HEK293T (cell line): ENCODE results near the gene RYR1.

Experiments
- ARNT ChIP-seq: fragments of 450-650 bp; IDR thresholded peaks from 2 replicates; pipeline ENCODE4 v1.6.1; 2017; ENCODE audit warnings: mild to moderate bottlenecking
- ELF4 ChIP-seq: fragments of 450-650 bp; IDR thresholded peaks from 2 replicates; pipeline ENCODE4 v1.6.1; 2017; ENCODE audit warnings: antibody characterized with exemption
- FOXA1 ChIP-seq: fragments of 450-650 bp; IDR thresholded peaks from 2 replicates; pipeline ENCODE4 v1.6.1; 2016; ENCODE audit warnings: mild to moderate bottlenecking
- FOXM1 ChIP-seq: fragments of 450-650 bp; IDR thresholded peaks from 2 replicates; pipeline ENCODE4 v1.6.1; 2017; ENCODE audit warnings: mild to moderate bottlenecking, borderline replicate concordance
- LEF1 ChIP-seq: fragments of 450-650 bp; IDR thresholded peaks from 2 replicates; pipeline ENCODE4 v1.6.1; 2017; ENCODE audit warnings: mild to moderate bottlenecking, borderline replicate concordance
- PKNOX1 ChIP-seq: fragments of 450-650 bp; IDR thresholded peaks from 2 replicates; pipeline ENCODE4 v1.6.1; 2016
- SP1 ChIP-seq: fragments of 450-650 bp; IDR thresholded peaks from 2 replicates; pipeline ENCODE4 v1.6.1; 2017
- SUZ12 ChIP-seq: fragments of 450-650 bp; IDR thresholded peaks from 2 replicates; pipeline ENCODE4 v1.6.1; 2016; ENCODE audit warnings: mild to moderate bottlenecking
- ZNF384 ChIP-seq: fragments of 450-650 bp; IDR thresholded peaks from 2 replicates; pipeline ENCODE4 v1.6.1; 2016

DNA sequence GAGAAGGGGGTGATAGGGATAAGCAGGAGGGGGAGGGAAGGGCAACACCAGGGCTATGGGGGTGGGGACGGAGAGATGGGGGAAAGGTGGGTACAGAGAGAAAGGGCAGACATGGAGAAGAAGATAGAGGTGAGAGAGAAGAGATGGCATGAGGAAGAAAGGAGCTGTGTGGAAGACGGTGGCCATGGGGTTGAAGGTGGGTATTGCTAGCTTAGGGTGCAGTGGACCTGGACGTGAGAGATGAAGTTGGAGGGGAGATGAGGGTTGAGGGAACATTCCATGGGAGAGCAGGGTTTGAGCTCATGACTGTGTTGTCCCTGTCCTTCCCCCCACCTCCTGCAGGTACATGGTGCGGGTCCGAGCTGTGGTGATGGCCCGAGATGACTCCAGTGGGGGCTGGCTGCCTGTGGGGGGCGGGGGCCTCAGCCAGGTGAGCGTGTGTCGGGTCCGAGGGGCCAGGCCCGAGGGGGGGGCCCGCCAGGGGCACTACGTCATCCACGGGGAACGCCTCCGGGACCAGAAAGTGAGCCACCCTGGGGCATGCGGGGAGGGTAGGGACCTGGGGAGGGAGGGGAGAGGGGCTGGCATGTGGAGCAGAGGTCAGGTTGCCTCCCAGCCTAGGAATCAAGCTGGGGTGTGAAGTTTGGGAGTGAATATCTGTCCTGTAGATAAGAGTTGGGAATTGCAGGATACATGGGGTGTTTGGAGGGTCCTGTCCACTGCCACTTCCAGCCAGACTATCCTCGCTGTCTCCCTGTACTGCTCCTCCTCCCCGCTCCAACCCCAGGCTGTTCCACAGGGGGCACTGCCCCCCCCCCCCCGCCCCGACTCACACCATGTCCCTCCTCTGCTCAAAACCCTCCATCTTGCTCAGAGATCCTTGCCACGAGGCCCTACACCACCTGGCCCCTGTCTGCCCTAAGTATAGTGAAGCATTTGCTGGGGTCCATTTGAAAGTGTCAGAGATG is 43.2 kb upstream of the RYR1 start:
- TF ChIP-seq FOXA1: no peak
- no peak for TF ChIP-seq ELF4
- no peak for TF ChIP-seq FOXM1
- no peak for TF ChIP-seq ZNF384
- TF ChIP-seq SUZ12: no peak
- TF ChIP-seq ARNT: no peak
- no peak for TF ChIP-seq PKNOX1
- TF ChIP-seq SP1: no peak
- TF ChIP-seq LEF1: no peak
